T-cell (primary cell): ENCODE results near the gene ANKRD44. TPM values are rescaled to one million over a fixed set of nuclear protein-coding genes. Genes with fewer than 3 reads are reported as not detected.

Experiments used
- ATAC-seq, 4 experiments: fragments of 200-7000 bp in 3 of 4; fragments of 150-1000 bp in 1 of 4; cut with Tn5 transposase; replicated peaks in 1 of 4; 1 replicate in 3 of 4; 2 replicates in 1 of 4; pipeline ENCODE4 v1.10.0; 2021; ENCODE audit warnings: moderate library complexity in 3 of 4, mild to moderate bottlenecking in 2 of 4, moderate number of reproducible peaks in 1 of 4
- CTCF ChIA-PET, 2 donors: fragments of 300-600 bp; sonication (Branson Sonifier 250); formaldehyde crosslinking; loops; one replicate each; lab custom pipeline; 2022; ENCODE audit warnings: antibody characterized with exemption in 2 of 2; lab: Charles Lee
- POLR2A ChIA-PET, 2 donors: fragments of 300-600 bp; sonication (Branson Sonifier 250); formaldehyde crosslinking; loops; one replicate each; lab custom pipeline; 2022; ENCODE audit warnings: antibody characterized with exemption in 2 of 2; lab: Charles Lee
- DNase-seq, 35 experiments: peaks; one replicate each; pipeline versions ENCODE4 v3.0.0 to v3.0.0-alpha.2; 2013 to 2023
- H3K27ac ChIP-seq: one replicate; pipeline ENCODE4 v1.5.1; 2013; ENCODE audit warnings: low read length
- H3K27me3 ChIP-seq, 2 experiments: replicated peaks in 1 of 2; 1 replicate in 1 of 2; 2 replicates in 1 of 2; pipeline versions ENCODE4 v1.6.1 to v1.7.0; 2013; ENCODE audit warnings: low read length in 1 of 2, mixed read lengths in 1 of 2; ENCODE audit not compliant: control insufficient read depth in 2 of 2, insufficient read depth in 2 of 2; ENCODE audit errors: extremely low read depth in 1 of 2
- H3K36me3 ChIP-seq, 2 donors: 1 replicate in 1 of 2; 2 replicates in 1 of 2; pipeline versions ENCODE4 v1.6.1 to v1.7.0; 2013; ENCODE audit warnings: low read length in 1 of 2; ENCODE audit not compliant: control insufficient read depth in 2 of 2, insufficient read depth in 1 of 2; ENCODE audit errors: extremely low read depth in 1 of 2
- H3K4me1 ChIP-seq, 2 experiments: 1 replicate in 1 of 2; 2 replicates in 1 of 2; pipeline versions ENCODE4 v1.6.1 to v1.7.0; 2013; ENCODE audit warnings: low read length in 2 of 2, mixed read lengths in 1 of 2; ENCODE audit not compliant: insufficient read depth in 2 of 2, control insufficient read depth in 1 of 2; ENCODE audit errors: extremely low read depth in 1 of 2
- H3K4me3 ChIP-seq, 2 donors: 1 replicate in 1 of 2; 2 replicates in 1 of 2; pipeline versions ENCODE4 v1.5.1 to v1.7.0; 2013; ENCODE audit warnings: mild to moderate bottlenecking in 2 of 2, low read length in 1 of 2, moderate library complexity in 1 of 2; ENCODE audit not compliant: control insufficient read depth in 1 of 2; ENCODE audit errors: extremely low read depth in 1 of 2
- H3K9me3 ChIP-seq: 2 replicates; pipeline ENCODE4 v1.7.0; 2013
- H3K27ac Mint-ChIP-seq, 2 donors: one replicate each; pipeline ENCODE4 v1.8.0; 2020 to 2021; ENCODE audit warnings: mild to moderate bottlenecking in 2 of 2, mixed read lengths in 2 of 2
- H3K27me3 Mint-ChIP-seq, 2 donors: one replicate each; pipeline ENCODE4 v1.8.0; 2021 to 2022; ENCODE audit warnings: mixed read lengths in 2 of 2
- H3K36me3 Mint-ChIP-seq: one replicate; pipeline ENCODE4 v1.8.0; 2021; ENCODE audit warnings: mixed read lengths
- H3K4me1 Mint-ChIP-seq, 3 donors: one replicate each; pipeline ENCODE4 v1.8.0; 2020 to 2022; ENCODE audit warnings: mixed read lengths in 3 of 3, mild to moderate bottlenecking in 1 of 3
- H3K4me3 Mint-ChIP-seq, 3 donors: one replicate each; pipeline ENCODE4 v1.8.0; 2020 to 2022; ENCODE audit warnings: mild to moderate bottlenecking in 3 of 3, mixed read lengths in 3 of 3, moderate library complexity in 3 of 3
- H3K9me3 Mint-ChIP-seq, 3 donors: one replicate each; pipeline ENCODE4 v1.8.0; 2020 to 2022; ENCODE audit warnings: mixed read lengths in 3 of 3
- WGBS: methylation state at CpG from one replicate; pipeline ENCODE4 v1.1.5; 2013; ENCODE audit warnings: missing lambda C conversion rate; ENCODE audit not compliant: insufficient coverage; 5-methylcytosine and 5-hydroxymethylcytosine counted together
- total RNA-seq, 35 experiments: library from RNA in 6 of 35; stranded (reverse) in 6 of 35; fragments of 120-200 nt in 1 of 35; gene quantifications; one replicate each; pipeline versions ENCODE4 v1.2.1 to v1.2.4 and lab custom pipeline; 2013 to 2026

Gene ANKRD44
- total RNA-seq, 5 donors from 2014 or later (not counting 1 experiment from before 2014, with no cell fraction given): 225 to 333 (median 238) TPM

- H3K9me3 Mint-ChIP-seq: no peaks in the 10 kb centered on the region
- Histone ChIP-seq H3K36me3 (peaks cover 0 to 3% of the 10 kb centered on the region in 2 donors), H3K4me1 (peaks cover 49 to 59% of the 10 kb centered on the region in 2 experiments), H3K9me3 (no peaks in the 10 kb centered on the region), H3K4me3 (peak overlapping the region; percentile 67 to 84), H3K27ac (peak overlapping the region; percentile 79), H3K27me3 (no peaks in the 10 kb centered on the region)
- CTCF ChIA-PET: interaction anchor here (0.5 to 5.3 kb wide), 18 partner anchors 11 to 329 kb away, joined by 3 to 50 read pairs (median 6); no protein-coding TSS in a partner anchor
- DNase-seq: peak in 2 of 35 experiments; percentile 32 to 47
- WGBS: no CpG with 5 or more reads among the region's 7 CpGs
- peak overlapping the region; percentile 99 for H3K27ac Mint-ChIP-seq
- ATAC-seq: peak in 3 of 4 experiments; percentile 16 to 31 (median 27)
- peaks cover 71 to 80% (median 78%) of the 10 kb centered on the region in 3 donors for H3K4me1 Mint-ChIP-seq
- peaks cover 3% of the 10 kb centered on the region for H3K36me3 Mint-ChIP-seq
- H3K27me3 Mint-ChIP-seq: no peaks in the 10 kb centered on the region
- peak overlapping the region; percentile 92 to 95 (median 92) for H3K4me3 Mint-ChIP-seq
- POLR2A ChIA-PET: interaction anchor here (0.5 to 1.5 kb wide), 16 partner anchors 9 to 118 kb away, joined by 3 to 9 read pairs (median 4); no protein-coding TSS in a partner anchor
Measured at GRCh38 chr2:197307933-197308521, 2.6 kb downstream of the ANKRD44 start.

- POLR2A ChIA-PET: interaction anchor here (0.6 to 1.2 kb wide), 15 partner anchors 10 to 197 kb away, joined by 3 to 10 read pairs (median 6); no protein-coding TSS in a partner anchor
- Histone ChIP-seq H3K4me3 (peak overlapping the region; percentile 67 to 84), H3K9me3 (no peaks in the 10 kb centered on the region), H3K4me1 (peaks cover 55 to 63% of the 10 kb centered on the region in 2 experiments), H3K36me3 (peaks cover 3 to 5% of the 10 kb centered on the region in 2 donors), H3K27ac (peak overlapping the region; percentile 79), H3K27me3 (no peaks in the 10 kb centered on the region)
- no peak for ATAC-seq
- 0% methylated on average over 1 of the region's 1 CpG for WGBS
- H3K27me3 Mint-ChIP-seq: no peaks in the 10 kb centered on the region
- H3K27ac Mint-ChIP-seq: peak overlapping the region; percentile 99
- DNase-seq: no peak
- H3K36me3 Mint-ChIP-seq: peaks cover 6% of the 10 kb centered on the region
- peaks cover 74 to 80% (median 78%) of the 10 kb centered on the region in 3 donors for H3K4me1 Mint-ChIP-seq
- CTCF ChIA-PET: interaction anchor here (0.5 to 5.3 kb wide), 13 partner anchors 11 to 328 kb away, joined by 3 to 50 read pairs (median 6); no protein-coding TSS in a partner anchor
- H3K4me3 Mint-ChIP-seq: peak overlapping the region; percentile 92 to 95 (median 92)
- H3K9me3 Mint-ChIP-seq: no peaks in the 10 kb centered on the region
Measured at GRCh38 chr2:197307236-197307932, 3.2 kb downstream of the ANKRD44 start.

- no peak for ATAC-seq
- Mint-ChIP-seq H3K9me3 (no peaks in the 10 kb centered on the region), H3K4me3 (peak overlapping the region; percentile 78 to 95 (median 92)), H3K27me3 (no peaks in the 10 kb centered on the region), H3K36me3 (peaks cover 12% of the 10 kb centered on the region), H3K4me1 (peaks cover 73 to 80% (median 77%) of the 10 kb centered on the region in 3 donors), H3K27ac (peak overlapping the region; percentile 99)
- ChIA-PET CTCF (interaction anchor here (0.6 to 5.3 kb wide), 10 partner anchors 10 to 245 kb away, joined by 3 to 29 read pairs (median 6); no protein-coding TSS in a partner anchor), POLR2A (interaction anchor here (0.6 to 1.2 kb wide), 13 partner anchors 9 to 198 kb away, joined by 3 to 10 read pairs (median 5); no protein-coding TSS in a partner anchor)
- no peaks in the 10 kb centered on the region for H3K27me3 ChIP-seq
- peak overlapping the region; percentile 18 to 50 for H3K4me3 ChIP-seq
- peak in 8 of 35 experiments; percentile 7 to 59 (median 32) for DNase-seq
- peak overlapping the region; percentile 79 for H3K27ac ChIP-seq
- peaks cover 58 to 62% of the 10 kb centered on the region in 2 experiments for H3K4me1 ChIP-seq
- peaks cover 3 to 10% of the 10 kb centered on the region in 2 donors for H3K36me3 ChIP-seq
- 5% methylated on average over 3 of the region's 3 CpGs for WGBS
- H3K9me3 ChIP-seq: no peaks in the 10 kb centered on the region
Measured at GRCh38 chr2:197306696-197307040, 3.9 kb downstream of the ANKRD44 start.

- WGBS: 38% methylated on average over 1 of the region's 5 CpGs
- no peaks in the 10 kb centered on the region for H3K27me3 Mint-ChIP-seq
- ChIA-PET CTCF (interaction anchor here (0.7 to 5.3 kb wide), 12 partner anchors 9 to 193 kb away, joined by 3 to 29 read pairs (median 4); no protein-coding TSS in a partner anchor), POLR2A (interaction anchor here (0.5 to 2.9 kb wide), 16 partner anchors 9 to 219 kb away, joined by 3 to 19 read pairs (median 4); no protein-coding TSS in a partner anchor)
- peaks cover 15% of the 10 kb centered on the region for H3K36me3 Mint-ChIP-seq
- H3K36me3 ChIP-seq: peaks cover 3 to 12% of the 10 kb centered on the region in 2 donors
- H3K27ac Mint-ChIP-seq: peak overlapping the region; percentile 99
- DNase-seq: no peak
- no peaks in the 10 kb centered on the region for H3K27me3 ChIP-seq
- no peaks in the 10 kb centered on the region for H3K9me3 ChIP-seq
- peak overlapping the region; percentile 18 to 50 for H3K4me3 ChIP-seq
- H3K4me1 ChIP-seq: peaks cover 54 to 61% of the 10 kb centered on the region in 2 experiments
- no peaks in the 10 kb centered on the region for H3K9me3 Mint-ChIP-seq
- peaks cover 73 to 80% (median 77%) of the 10 kb centered on the region in 3 donors for H3K4me1 Mint-ChIP-seq
- peak overlapping the region; percentile 79 for H3K27ac ChIP-seq
- peak overlapping the region; percentile 78 to 95 (median 92) for H3K4me3 Mint-ChIP-seq
- ATAC-seq: no peak
Measured at GRCh38 chr2:197306024-197306695, 4.4 kb downstream of the ANKRD44 start.

- Histone ChIP-seq H3K27me3 (no peaks in the 10 kb centered on the region), H3K27ac (peak overlapping the region; percentile 79), H3K4me3 (peak overlapping the region; percentile 2 to 59), H3K36me3 (peaks cover 3 to 20% of the 10 kb centered on the region in 2 donors), H3K9me3 (no peaks in the 10 kb centered on the region), H3K4me1 (peaks cover 65 to 74% of the 10 kb centered on the region in 2 experiments)
- DNase-seq (peak in 1 of 35 experiments; percentile 35), ATAC-seq (peak in 2 of 4 experiments; percentile 28 to 34)
- POLR2A ChIA-PET: interaction anchor here (0.9 to 2.9 kb wide), 7 partner anchors 10 to 110 kb away, joined by 3 to 19 read pairs (median 3); no protein-coding TSS in a partner anchor
- Mint-ChIP-seq H3K4me3 (peak overlapping the region; percentile 58 to 92 (median 78)), H3K36me3 (peaks cover 25% of the 10 kb centered on the region), H3K27me3 (no peaks in the 10 kb centered on the region), H3K27ac (peak overlapping the region; percentile 99), H3K9me3 (no peaks in the 10 kb centered on the region), H3K4me1 (peaks cover 87 to 94% (median 91%) of the 10 kb centered on the region in 3 donors)
- CTCF ChIA-PET: interaction anchor here (1.3 to 5.3 kb wide), 7 partner anchors 10 to 113 kb away, joined by 3 to 29 read pairs (median 4); no protein-coding TSS in a partner anchor
- 11% methylated on average over 3 of the region's 3 CpGs for WGBS
Measured at GRCh38 chr2:197304556-197305011, 6.0 kb downstream of the ANKRD44 start.
